Hematopoietic multipotent progenitor cell treated with erythropoietin and hydrocortisone succinate and interleukin-3 and kit ligand, for 17 days (in vitro differentiated cells): ENCODE data around the gene COX7B2.

ENCODE experiments used
- DNase-seq: peaks from one replicate; pipeline ENCODE4 v3.0.0-alpha.2; 2015; ENCODE audit warnings: low spot score

Gene COX7B2

GRCh38 chr4:46889410-46889809, 19.6 kb downstream of the COX7B2 start:
- no peak for DNase-seq

GRCh38 chr4:46886711-46887110, 22.3 kb downstream of the COX7B2 start:
- no peak for DNase-seq

- no peak for DNase-seq
Measured at GRCh38 chr4:46878641-46879040, 30.4 kb downstream of the COX7B2 start.

GRCh38 chr4:46874811-46875210, 34.2 kb downstream of the COX7B2 start:
- DNase-seq: no peak

- DNase-seq: no peak
Measured at GRCh38 chr4:46870411-46870810, 38.6 kb downstream of the COX7B2 start.

GRCh38 chr4:46856333-46856732, 52.7 kb downstream of the COX7B2 start:
- no peak for DNase-seq

- DNase-seq: peak; percentile 9
Measured at GRCh38 chr4:46852800-46853199, 56.2 kb downstream of the COX7B2 start.

GRCh38 chr4:46850026-46850425, 59.0 kb downstream of the COX7B2 start:
- no peak for DNase-seq

GRCh38 chr4:46844325-46844917, 64.6 kb downstream of the COX7B2 start:
- DNase-seq: peak; percentile 42

GRCh38 chr4:46839128-46839527, 69.9 kb downstream of the COX7B2 start:
- DNase-seq: no peak

- DNase-seq: no peak
Measured at GRCh38 chr4:46837639-46838038, 71.4 kb downstream of the COX7B2 start.

- no peak for DNase-seq
Measured at GRCh38 chr4:46836584-46836983, 72.5 kb downstream of the COX7B2 start.

- DNase-seq: no peak
Measured at GRCh38 chr4:46830971-46831454, 78.0 kb downstream of the COX7B2 start.

GRCh38 chr4:46820154-46820553, 88.9 kb downstream of the COX7B2 start:
- DNase-seq: no peak

GRCh38 chr4:46819095-46819494, 90.0 kb downstream of the COX7B2 start:
- no peak for DNase-seq

GRCh38 chr4:46818604-46819003, 90.4 kb downstream of the COX7B2 start:
- DNase-seq: no peak

- DNase-seq: no peak
Measured at GRCh38 chr4:46817806-46818205, 91.2 kb downstream of the COX7B2 start.

- DNase-seq: no peak
Measured at GRCh38 chr4:46804781-46805413, 104.1 kb downstream of the COX7B2 start.

GRCh38 chr4:46793036-46793435, 116.0 kb downstream of the COX7B2 start:
- no peak for DNase-seq

GRCh38 chr4:46781434-46782092, 127.5 kb downstream of the COX7B2 start:
- no peak for DNase-seq

- no peak for DNase-seq
Measured at GRCh38 chr4:46765465-46765864, 143.6 kb downstream of the COX7B2 start.

- no peak for DNase-seq
Measured at GRCh38 chr4:46730075-46730474, 179.0 kb downstream of the COX7B2 start.

GRCh38 chr4:46720055-46720454, 189.0 kb downstream of the COX7B2 start:
- DNase-seq: no peak
